ENCODE measurements around the gene TOGARAM2. TPM values are rescaled to one million over a fixed set of nuclear protein-coding genes. Genes with fewer than 3 reads are reported as not detected.
A peak's percentile ranks its signal among the peaks of the same experiment; 100 is the strongest.

Gene TOGARAM2
- total RNA-seq, 2 donors from 2014 or later = 2.0 to 6.6 TPM

DNA sequence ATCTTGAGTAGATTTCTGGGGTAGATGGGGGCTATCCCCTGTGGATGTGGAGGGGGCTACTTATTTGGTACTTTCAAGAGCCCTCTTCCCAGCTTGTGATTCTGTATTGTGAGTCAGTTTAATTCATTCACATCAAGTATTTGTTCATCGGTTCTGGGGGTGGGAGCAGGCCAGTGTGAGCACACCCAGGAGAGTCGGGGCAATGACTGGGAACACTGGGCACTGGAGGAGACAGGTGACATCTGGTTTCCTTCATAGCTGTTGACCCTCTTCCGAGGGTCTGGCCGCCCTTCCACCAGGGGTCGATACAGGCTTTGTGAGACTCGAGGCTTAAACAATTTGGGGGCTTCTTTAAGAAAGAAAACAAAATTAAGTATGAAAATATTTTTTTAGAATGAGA lies 2.5 kb upstream of the TOGARAM2 start:
- H3K36me3 ChIP-seq = no peaks in the 10 kb centered on the region
- DNase-seq (ENCODE audit: low spot score) = no peak

GRCh38 chr2:28979041-28979440 lies 2.1 kb upstream of the TOGARAM2 start:
- H3K4me3 ChIP-seq = no peak overlapping the region
- H3K36me3 ChIP-seq = no peaks in the 10 kb centered on the region
- H3K27me3 ChIP-seq = no peaks in the 10 kb centered on the region
- no peak for DNase-seq (ENCODE audit: low spot score)
- TF ChIP-seq CTCF (IDR thresholded peaks at IDR 0.05) = no peak
- no peak overlapping the region for H3K27ac ChIP-seq
- H3K9me3 ChIP-seq = no peaks in the 10 kb centered on the region
- peaks cover 0 to 31% of the 10 kb centered on the region in 2 donors for H3K4me1 ChIP-seq

More for the DNA sequence above, 2.5 kb upstream of the TOGARAM2 start:
- Histone ChIP-seq H3K4me1 (peaks cover 0 to 31% of the 10 kb centered on the region in 2 donors), H3K9me3 (no peaks in the 10 kb centered on the region), H3K4me3 (no peak overlapping the region), H3K27me3 (no peaks in the 10 kb centered on the region), H3K27ac (no peak overlapping the region)
- no peak for TF ChIP-seq CTCF (IDR thresholded peaks at IDR 0.05)

DNA sequence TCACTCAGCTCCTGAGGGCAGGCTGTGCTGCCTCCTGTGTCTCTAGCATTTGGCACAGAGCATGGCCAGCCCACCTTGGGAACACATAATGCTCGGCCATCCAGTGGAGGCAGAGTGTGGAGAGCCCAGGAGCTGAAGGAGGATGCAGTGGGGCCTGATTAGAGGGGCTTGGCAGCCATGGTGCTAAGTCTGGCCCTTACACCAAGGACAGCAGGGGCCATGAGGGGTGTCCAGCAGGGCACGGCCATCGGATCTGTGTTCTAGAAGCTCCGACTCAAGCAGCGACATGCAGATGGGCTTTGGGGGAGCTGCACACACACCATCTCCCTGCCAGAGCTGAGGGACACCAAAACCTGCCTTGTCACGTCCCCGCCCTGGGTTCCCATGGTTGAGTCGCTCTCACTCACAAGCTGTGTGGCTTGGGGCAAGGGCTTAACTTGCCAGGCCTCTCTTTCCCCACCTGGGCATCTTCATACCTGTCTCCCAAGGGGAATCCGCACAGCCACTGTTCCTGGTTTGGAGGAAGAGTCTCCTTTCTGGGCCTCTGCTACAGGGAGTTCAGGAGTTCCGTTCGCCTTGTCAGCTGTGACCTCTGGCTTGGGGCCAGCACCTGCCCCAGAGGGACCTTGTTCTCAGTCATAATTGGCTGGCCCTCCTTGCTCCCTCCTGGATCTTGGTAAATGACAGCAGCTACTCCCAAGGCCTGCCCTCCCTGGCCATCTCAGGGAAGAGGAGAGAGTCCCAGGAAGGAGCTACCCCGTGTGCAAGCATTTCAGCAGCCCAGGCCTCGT lies 1.3 kb upstream of the TOGARAM2 start:
- no peaks in the 10 kb centered on the region for H3K9me3 ChIP-seq
- H3K27me3 ChIP-seq = no peaks in the 10 kb centered on the region
- no peaks in the 10 kb centered on the region for H3K36me3 ChIP-seq
- H3K4me1 ChIP-seq = peaks cover 0 to 31% of the 10 kb centered on the region in 2 donors
- DNase-seq (ENCODE audit: low spot score) = no peak
- no peak for TF ChIP-seq CTCF (IDR thresholded peaks at IDR 0.05)
- H3K4me3 ChIP-seq = no peak overlapping the region
- peak overlapping the region; percentile 17 to 24 for H3K27ac ChIP-seq

DNA sequence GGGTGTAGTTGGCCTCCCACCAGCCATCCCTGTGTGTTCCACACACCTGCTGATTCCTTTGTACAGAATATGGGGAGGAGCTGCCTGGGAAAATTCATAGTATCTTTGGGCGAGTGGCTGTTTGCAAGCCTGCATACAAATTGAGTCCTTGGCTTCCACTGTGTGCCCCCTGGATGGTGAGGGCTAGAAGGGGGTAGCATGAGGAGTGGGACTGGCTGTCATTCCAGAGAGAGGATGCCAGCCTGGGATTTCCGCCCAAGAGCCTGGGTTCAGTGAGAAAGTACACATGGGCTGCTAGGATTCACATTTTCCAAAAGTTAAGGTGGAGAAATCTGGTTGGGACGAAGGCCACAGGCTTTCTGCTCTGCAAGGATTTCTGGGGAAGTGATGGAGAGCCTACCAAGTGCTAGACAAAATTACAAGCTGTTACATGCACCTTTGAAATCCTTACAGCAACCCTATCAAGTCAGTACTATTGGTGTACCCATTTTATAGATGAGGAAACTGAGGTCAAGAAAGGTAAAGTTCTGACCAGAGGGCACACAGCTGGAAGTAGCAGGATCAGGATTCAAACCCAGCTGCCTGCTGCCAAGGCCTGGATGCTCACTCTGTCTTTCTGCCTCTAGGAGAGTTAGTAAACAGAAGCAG lies 606 bp upstream of the TOGARAM2 start:
- Histone ChIP-seq H3K9me3 (no peaks in the 10 kb centered on the region), H3K36me3 (no peaks in the 10 kb centered on the region), H3K27me3 (no peaks in the 10 kb centered on the region), H3K4me3 (no peak overlapping the region), H3K4me1 (peaks cover 0 to 31% of the 10 kb centered on the region in 2 donors), H3K27ac (peak overlapping the region; percentile 74 to 75)
- no peak for DNase-seq (ENCODE audit: low spot score)
- TF ChIP-seq CTCF (IDR thresholded peaks at IDR 0.05) = no peak

GRCh38 chr2:28981620-28982376 lies 700 bp downstream of the TOGARAM2 start:
- TF ChIP-seq CTCF (IDR thresholded peaks at IDR 0.05) = no peak
- no peaks in the 10 kb centered on the region for H3K9me3 ChIP-seq
- no peak overlapping the region for H3K4me3 ChIP-seq
- DNase-seq (ENCODE audit: low spot score) = no peak
- H3K27ac ChIP-seq = peak overlapping the region; percentile 74 to 75
- H3K4me1 ChIP-seq = peaks cover 0 to 26% of the 10 kb centered on the region in 2 donors
- no peaks in the 10 kb centered on the region for H3K36me3 ChIP-seq
- H3K27me3 ChIP-seq = no peaks in the 10 kb centered on the region

All from right atrium auricular region (tissue), 2 donors.